AG04450 (cell line): ENCODE measurements around the gene NMRAL1. TPM values are rescaled to one million over a fixed set of nuclear protein-coding genes. Genes with fewer than 3 reads are reported as not detected.

Experiments used
- CTCF ChIA-PET: fragments of 300-600, 350-600 bp; formaldehyde crosslinking; extraction: SDS; loops from one replicate; lab custom pipeline; 2022; ENCODE audit warnings: antibody characterized with exemption, inconsistent platforms; lab: Charles Lee
- POLR2A ChIA-PET: fragments of 350-600 bp; formaldehyde crosslinking; extraction: SDS; loops from one replicate; lab custom pipeline; 2021; ENCODE audit warnings: antibody characterized with exemption, inconsistent platforms; lab: Yijun Ruan, JAX
- DNase-seq: peaks from one replicate; pipeline ENCODE4 v3.0.0-alpha.2; 2011; ENCODE audit warnings: low read depth, low spot score
- H3K27ac ChIP-seq: one replicate; pipeline ENCODE4 v1.5.1; 2012; ENCODE audit warnings: low read depth, low read length, control low read depth
- H3K27me3 ChIP-seq: one replicate; pipeline ENCODE4 v1.6.0; 2012; ENCODE audit warnings: low read length; ENCODE audit not compliant: control insufficient read depth, insufficient read depth
- H3K4me3 ChIP-seq: 2 replicates; pipeline ENCODE4 v1.5.1; 2011; ENCODE audit warnings: mild to moderate bottlenecking, low read depth, low read length, control low read depth
- H3K9me3 ChIP-seq: 2 replicates; pipeline ENCODE4 v1.5.1; 2012; ENCODE audit warnings: low read length; ENCODE audit not compliant: control insufficient read depth, insufficient read depth
- polyA plus RNA-seq: library from polyadenylated mRNA; depleted of rRNA; stranded (reverse); fragments of >200 nt; gene quantifications from 2 replicates; pipeline ENCODE4 v1.2.3, GENCODE V29; 2011
- TF ChIP-seq, protein P1 (sequence below): IDR thresholded peaks from 2 replicates; pipeline ENCODE4 v1.5.1; 2011; ENCODE audit warnings: low read depth, low read length, control low read depth, inconsistent platforms

NMRAL1 gene
- polyA plus RNA-seq, 1 experiment: 26.3 TPM

DNA sequence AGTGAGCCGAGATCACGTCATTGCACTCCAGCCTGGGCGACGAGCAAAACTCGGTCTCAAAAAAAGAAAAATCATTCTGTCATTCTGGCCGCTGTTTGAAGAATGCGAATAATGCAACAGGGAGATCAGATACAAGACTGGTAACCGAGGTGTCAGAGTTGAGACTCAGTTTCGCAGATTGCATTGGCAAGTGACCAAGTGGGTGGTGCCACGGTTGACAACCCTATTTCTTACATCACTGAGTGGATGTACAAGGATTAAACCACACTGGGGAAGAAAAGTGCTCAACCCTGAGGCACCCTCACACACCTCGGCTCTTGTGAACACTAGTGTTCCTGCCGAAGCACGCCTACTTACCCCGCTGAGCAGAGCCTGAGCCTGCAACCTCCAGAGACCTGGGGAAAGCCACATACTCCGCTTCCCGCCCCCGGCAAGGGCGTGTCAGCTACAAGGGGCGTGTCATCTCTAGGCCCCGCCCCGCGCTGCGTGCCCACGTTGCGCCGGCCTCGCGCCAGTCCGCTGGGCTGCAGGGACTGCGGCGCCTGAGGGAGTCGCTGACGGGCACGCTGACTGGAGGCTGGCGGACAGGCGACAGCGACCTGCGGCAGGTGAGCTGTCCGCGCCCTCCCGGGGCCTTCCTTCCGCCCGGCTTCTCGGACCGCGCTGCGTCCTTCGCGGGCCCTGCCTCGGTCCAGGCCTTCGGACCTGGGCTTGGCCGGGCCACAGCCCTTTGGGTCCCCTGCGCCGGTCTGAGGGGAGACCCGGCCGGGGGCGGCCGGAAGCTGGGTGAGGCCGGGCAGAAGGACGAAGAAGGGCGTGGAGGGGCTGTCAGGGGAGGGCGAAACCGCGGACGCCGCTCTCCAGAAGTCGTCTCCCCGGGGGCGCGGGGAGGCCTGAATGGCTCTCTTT is 1.7 kb upstream of the NMRAL1 start, which contains the start of gene HMOX2:
HMOX2 (plus strand) TSS at position 519 of the 909 bp plus-strand sequence. CDS start 29,127 bp downstream, outside the sequence.
- TF ChIP-seq, protein P1, sequence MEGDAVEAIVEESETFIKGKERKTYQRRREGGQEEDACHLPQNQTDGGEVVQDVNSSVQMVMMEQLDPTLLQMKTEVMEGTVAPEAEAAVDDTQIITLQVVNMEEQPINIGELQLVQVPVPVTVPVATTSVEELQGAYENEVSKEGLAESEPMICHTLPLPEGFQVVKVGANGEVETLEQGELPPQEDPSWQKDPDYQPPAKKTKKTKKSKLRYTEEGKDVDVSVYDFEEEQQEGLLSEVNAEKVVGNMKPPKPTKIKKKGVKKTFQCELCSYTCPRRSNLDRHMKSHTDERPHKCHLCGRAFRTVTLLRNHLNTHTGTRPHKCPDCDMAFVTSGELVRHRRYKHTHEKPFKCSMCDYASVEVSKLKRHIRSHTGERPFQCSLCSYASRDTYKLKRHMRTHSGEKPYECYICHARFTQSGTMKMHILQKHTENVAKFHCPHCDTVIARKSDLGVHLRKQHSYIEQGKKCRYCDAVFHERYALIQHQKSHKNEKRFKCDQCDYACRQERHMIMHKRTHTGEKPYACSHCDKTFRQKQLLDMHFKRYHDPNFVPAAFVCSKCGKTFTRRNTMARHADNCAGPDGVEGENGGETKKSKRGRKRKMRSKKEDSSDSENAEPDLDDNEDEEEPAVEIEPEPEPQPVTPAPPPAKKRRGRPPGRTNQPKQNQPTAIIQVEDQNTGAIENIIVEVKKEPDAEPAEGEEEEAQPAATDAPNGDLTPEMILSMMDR: peak; percentile 43
- Histone ChIP-seq H3K4me3 (peak within 1 kb of the TSS; percentile 83), H3K9me3 (peaks cover 12% of the 10 kb centered on the region), H3K27me3 (no peaks in the 10 kb centered on the region), H3K27ac (no peak within 1 kb of the TSS)
- POLR2A ChIA-PET: interaction anchor here (0.7 to 1.2 kb wide), 2 partner anchors 25 to 31 kb away, joined by 3 read pairs; no protein-coding TSS in a partner anchor
- CTCF ChIA-PET: interaction anchor here (0.6 to 2.1 kb wide), 4 partner anchors 10 to 436 kb away, joined by 3 to 6 read pairs (median 4); no protein-coding TSS in a partner anchor
- DNase-seq: no peak

DNA sequence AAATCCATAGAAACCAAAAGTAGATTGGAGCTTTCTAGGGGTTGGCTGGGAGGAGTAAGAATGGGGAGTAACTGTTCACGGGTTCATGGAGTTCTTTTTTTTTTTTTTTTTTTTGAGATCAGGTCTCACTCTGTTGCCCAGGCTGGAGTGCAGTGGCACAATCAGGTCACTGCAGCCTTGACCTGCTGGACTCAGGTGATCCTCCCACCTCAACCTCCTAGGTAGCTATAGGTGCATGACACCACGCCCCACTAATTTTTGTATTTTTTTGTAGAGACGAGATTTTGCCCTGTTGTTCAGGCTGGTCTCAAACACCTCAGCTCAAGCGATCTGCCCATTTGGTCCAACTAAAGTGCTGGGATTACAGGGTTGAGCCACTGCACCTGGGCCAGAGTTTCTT is 1.5 kb downstream of the NMRAL1 start:
- POLR2A ChIA-PET: no interaction called here
- no peak overlapping the region for H3K4me3 ChIP-seq
- no peak for DNase-seq
- peaks cover 12% of the 10 kb centered on the region for H3K9me3 ChIP-seq
- TF ChIP-seq, protein P1: no peak
- CTCF ChIA-PET: interaction anchor here (0.6 kb wide), 2 partner anchors 33 to 75 kb away, joined by 3 read pairs; no protein-coding TSS in a partner anchor
- no peak overlapping the region for H3K27ac ChIP-seq
- no peaks in the 10 kb centered on the region for H3K27me3 ChIP-seq

DNA sequence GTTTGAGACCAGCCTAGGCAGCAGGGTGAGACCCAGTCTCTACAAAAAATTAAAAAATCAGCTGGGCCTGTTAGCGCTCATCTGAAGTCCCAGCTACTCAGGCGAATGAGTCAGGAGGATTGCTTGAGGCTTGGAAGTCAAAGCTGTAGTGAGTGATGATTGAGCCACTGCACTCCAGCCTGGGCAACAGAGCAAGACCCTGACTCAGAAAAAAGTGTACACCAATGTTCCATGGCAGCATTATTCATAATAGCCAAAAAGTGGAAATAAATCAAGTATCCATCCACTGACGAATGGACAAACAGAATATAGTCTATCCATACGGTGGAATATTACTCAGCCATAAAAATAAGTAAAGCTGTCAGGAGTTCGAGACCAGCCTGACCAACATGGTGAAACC is 2.6 kb downstream of the NMRAL1 start:
- ChIA-PET POLR2A (no interaction called here), CTCF (no interaction called here)
- no peak for DNase-seq
- TF ChIP-seq, protein P1: no peak
- H3K27ac ChIP-seq: no peak overlapping the region
- H3K27me3 ChIP-seq: no peaks in the 10 kb centered on the region
- peaks cover 12% of the 10 kb centered on the region for H3K9me3 ChIP-seq
- H3K4me3 ChIP-seq: no peak overlapping the region

- no peaks in the 10 kb centered on the region for H3K27me3 ChIP-seq
- no peak for DNase-seq
- TF ChIP-seq, protein P1: no peak
- no peaks in the 10 kb centered on the region; the same call in 1 of the 2 replicates for H3K9me3 ChIP-seq
- no peak overlapping the region for H3K27ac ChIP-seq
- H3K4me3 ChIP-seq: no peak overlapping the region
- CTCF ChIA-PET: no interaction called here
- POLR2A ChIA-PET: no interaction called here
Observed at GRCh38 chr16:4468972-4469371, 5.5 kb downstream of the NMRAL1 start.

GRCh38 chr16:4467916-4468315 is 6.5 kb downstream of the NMRAL1 start:
- CTCF ChIA-PET: no interaction called here
- Histone ChIP-seq H3K27ac (no peak overlapping the region), H3K27me3 (no peaks in the 10 kb centered on the region), H3K9me3 (no peaks in the 10 kb centered on the region; the same call in 1 of the 2 replicates), H3K4me3 (no peak overlapping the region)
- POLR2A ChIA-PET: no interaction called here
- TF ChIP-seq, protein P1: no peak
- no peak for DNase-seq
